GM23338 (cell line): Measurements from ENCODE around the gene KIAA0040. TPM values are rescaled to one million over a fixed set of nuclear protein-coding genes. Genes with fewer than 3 reads are reported as not detected.

Source experiments
- ATAC-seq: fragments of 200-7000 bp; cut with Tn5 transposase; 3 replicates; pipeline ENCODE4 v1.9.1; 2020
- DNase-seq: peaks from one replicate; pipeline ENCODE4 v3.0.0-alpha.2; 2015; ENCODE audit warnings: low spot score
- H2AFZ ChIP-seq: fragments of 200-600 bp; sonication (generic); 2 replicates; pipeline ENCODE4 v1.8.0; 2016; ENCODE audit warnings: antibody characterized with exemption, mild to moderate bottlenecking, moderate library complexity
- H3F3A ChIP-seq: fragments of 200-600 bp; sonication (generic); replicated peaks from 2 replicates; pipeline ENCODE4 v1.8.0; 2017; ENCODE audit warnings: antibody characterized with exemption, mixed run types, low read depth
- H3K27ac ChIP-seq: fragments of 200-600 bp; sonication (generic); 2 replicates; pipeline ENCODE4 v1.6.1; 2016; ENCODE audit warnings: low read depth
- H3K27me3 ChIP-seq: fragments of 200-600 bp; sonication (generic); 2 replicates; pipeline ENCODE4 v1.8.0; 2016; ENCODE audit warnings: mild to moderate bottlenecking, mixed run types, moderate library complexity; ENCODE audit not compliant: insufficient read depth
- H3K36me3 ChIP-seq: fragments of 200-600 bp; sonication (generic); 2 replicates; pipeline ENCODE4 v1.8.0; 2016; ENCODE audit warnings: mild to moderate bottlenecking; ENCODE audit not compliant: insufficient read depth
- H3K4me1 ChIP-seq: fragments of 200-600 bp; sonication (generic); 2 replicates; pipeline ENCODE4 v1.8.0; 2016; ENCODE audit warnings: mild to moderate bottlenecking, moderate library complexity; ENCODE audit not compliant: insufficient read depth
- H3K4me2 ChIP-seq: fragments of 200-600 bp; sonication (generic); 2 replicates; pipeline ENCODE4 v1.7.1; 2017; ENCODE audit warnings: mixed run types
- H3K4me3 ChIP-seq: fragments of 200-600 bp; sonication (generic); 2 replicates; pipeline ENCODE4 v1.6.1; 2016; ENCODE audit warnings: mixed run types
- H3K79me2 ChIP-seq: fragments of 200-600 bp; sonication (generic); replicated peaks from 2 replicates; pipeline ENCODE4 v1.8.0; 2017; ENCODE audit warnings: mild to moderate bottlenecking; ENCODE audit not compliant: insufficient read depth
- H3K9me2 ChIP-seq: fragments of 200-600 bp; sonication (generic); 2 replicates; pipeline ENCODE4 v1.8.0; 2017; ENCODE audit not compliant: insufficient read depth
- H4K20me1 ChIP-seq: fragments of 200-600 bp; sonication (generic); replicated peaks from 2 replicates; pipeline ENCODE4 v1.8.0; 2017; ENCODE audit warnings: mild to moderate bottlenecking; ENCODE audit not compliant: insufficient read depth
- H3K27ac Mint-ChIP-seq: 2 replicates; pipeline ENCODE4 v1.8.0; 2020; ENCODE audit warnings: inconsistent platforms, mild to moderate bottlenecking, moderate library complexity, mixed read lengths
- H3K27me3 Mint-ChIP-seq: 3 replicates; pipeline ENCODE4 v1.8.0; 2022; ENCODE audit warnings: low read depth, mild to moderate bottlenecking, moderate library complexity, mixed read lengths, inconsistent platforms; ENCODE audit not compliant: insufficient read depth, poor library complexity
- H3K36me3 Mint-ChIP-seq: 3 replicates; pipeline ENCODE4 v1.8.0; 2021; ENCODE audit warnings: low read depth, mild to moderate bottlenecking, inconsistent platforms, moderate library complexity, mixed read lengths
- H3K4me1 Mint-ChIP-seq: 3 replicates; pipeline ENCODE4 v1.8.0; 2020; ENCODE audit warnings: mild to moderate bottlenecking, inconsistent platforms, mixed read lengths
- H3K4me3 Mint-ChIP-seq: 3 replicates; pipeline ENCODE4 v1.8.0; 2021; ENCODE audit warnings: moderate library complexity, mild to moderate bottlenecking, inconsistent platforms, mixed read lengths
- H3K9me3 Mint-ChIP-seq: 3 replicates; pipeline ENCODE4 v1.8.0; 2020; ENCODE audit warnings: moderate library complexity, mild to moderate bottlenecking, inconsistent platforms, mixed read lengths
- CREB1 ChIP-seq: fragments of 250-450 bp; sonication (Bioruptor Pico); IDR thresholded peaks from 2 replicates; pipeline ENCODE4 v1.5.0; 2020; ENCODE audit warnings: low read depth, mild to moderate bottlenecking, moderate library complexity
- EZH2 ChIP-seq: fragments of 200-600 bp; sonication (generic); IDR thresholded peaks from one replicate; pipeline ENCODE4 v1.8.0; 2017; ENCODE audit warnings: antibody characterized with exemption, mild to moderate bottlenecking, low read depth; ENCODE audit not compliant: unreplicated experiment
- EZH2phosphoT487 ChIP-seq: fragments of 200-600 bp; sonication (generic); IDR thresholded peaks from one replicate; pipeline ENCODE4 v1.8.1; 2018; ENCODE audit warnings: antibody characterized with exemption; ENCODE audit not compliant: unreplicated experiment
- JUNB ChIP-seq: IDR thresholded peaks from one replicate; pipeline ENCODE4 v1.6.1; 2016; ENCODE audit warnings: antibody characterized with exemption; ENCODE audit not compliant: unreplicated experiment
- NANOG ChIP-seq: IDR thresholded peaks from 2 replicates; pipeline ENCODE4 v1.6.1; 2016; ENCODE audit warnings: antibody characterized with exemption, borderline replicate concordance
- POLR2AphosphoS5 ChIP-seq: IDR thresholded peaks from 2 replicates; pipeline ENCODE4 v1.6.1; 2016; ENCODE audit warnings: antibody characterized with exemption, low read depth
- REST ChIP-seq: IDR thresholded peaks from one replicate; pipeline ENCODE4 v1.6.1; 2018; ENCODE audit warnings: antibody characterized with exemption; ENCODE audit not compliant: unreplicated experiment
- STAT1 ChIP-seq: IDR thresholded peaks from one replicate; pipeline ENCODE4 v1.6.1; 2016; ENCODE audit warnings: antibody characterized with exemption; ENCODE audit not compliant: unreplicated experiment
- ZNF114 ChIP-seq: fragments of 250-450 bp; sonication (Bioruptor Pico); IDR thresholded peaks from 2 replicates; pipeline ENCODE4 v1.5.0; 2020; ENCODE audit warnings: mild to moderate bottlenecking, moderate library complexity
- ZNF331 ChIP-seq: fragments of 250-450 bp; sonication (Bioruptor Pico); IDR thresholded peaks from 2 replicates; pipeline ENCODE4 v1.5.0; 2020; ENCODE audit warnings: low read depth, mild to moderate bottlenecking, moderate library complexity
- polyA plus RNA-seq: library from polyadenylated mRNA; unstranded; fragments of >200 nt; fragmentation: Nextera tagmentation; extraction: Ambion mirVana; gene quantifications from 2 replicates; pipeline ENCODE4 v1.2.1, GENCODE V29; 2016
- total RNA-seq: library from RNA; depleted of rRNA; stranded (reverse); fragments of >200 nt; shearing (Covaris generic); gene quantifications from 2 replicates; pipeline ENCODE4 v1.2.3, GENCODE V29; 2014
- TF ChIP-seq, protein P1 (sequence below): IDR thresholded peaks from 2 replicates; pipeline ENCODE4 v1.6.1; 2016; ENCODE audit warnings: antibody characterized with exemption
- TF ChIP-seq, protein P2 (sequence below), 2 experiments: fragments of 200-600 bp in 1 of 2; sonication (generic) in 1 of 2; conservative IDR thresholded peaks; 2 replicates each; pipeline versions ENCODE4 v1.5.1 to v1.6.1; 2016 to 2017; ENCODE audit warnings: antibody characterized with exemption in 2 of 2, low read depth in 2 of 2, mild to moderate bottlenecking in 2 of 2, moderate library complexity in 1 of 2

Gene KIAA0040
- total and polyA plus RNA-seq, 2 experiments from 2014 or later: 7.0 to 11.9 TPM

GRCh38 chr1:175116210-175116798 is 76.3 kb downstream of the KIAA0040 start:
- Histone ChIP-seq H3K4me1 (no peaks in the 10 kb centered on the region), H3K9me2 (no peaks in the 10 kb centered on the region), H3K4me3 (no peak overlapping the region), H3F3A (no peaks in the 10 kb centered on the region), H3K79me2 (no peaks in the 10 kb centered on the region), H3K36me3 (no peaks in the 10 kb centered on the region), H3K27me3 (no peaks in the 10 kb centered on the region), H3K27ac (no peak overlapping the region), H4K20me1 (no peaks in the 10 kb centered on the region), H3K4me2 (no peak overlapping the region), H2AFZ (peak overlapping the region; percentile 63)
- H3K9me3 Mint-ChIP-seq: peaks cover 20% of the 10 kb centered on the region
- peaks cover 3% of the 10 kb centered on the region for H3K27me3 Mint-ChIP-seq
- no peaks in the 10 kb centered on the region for H3K4me1 Mint-ChIP-seq
- H3K27ac Mint-ChIP-seq: no peak overlapping the region
- ATAC-seq (no peak), DNase-seq (no peak)
- TF ChIP-seq, protein P1, sequence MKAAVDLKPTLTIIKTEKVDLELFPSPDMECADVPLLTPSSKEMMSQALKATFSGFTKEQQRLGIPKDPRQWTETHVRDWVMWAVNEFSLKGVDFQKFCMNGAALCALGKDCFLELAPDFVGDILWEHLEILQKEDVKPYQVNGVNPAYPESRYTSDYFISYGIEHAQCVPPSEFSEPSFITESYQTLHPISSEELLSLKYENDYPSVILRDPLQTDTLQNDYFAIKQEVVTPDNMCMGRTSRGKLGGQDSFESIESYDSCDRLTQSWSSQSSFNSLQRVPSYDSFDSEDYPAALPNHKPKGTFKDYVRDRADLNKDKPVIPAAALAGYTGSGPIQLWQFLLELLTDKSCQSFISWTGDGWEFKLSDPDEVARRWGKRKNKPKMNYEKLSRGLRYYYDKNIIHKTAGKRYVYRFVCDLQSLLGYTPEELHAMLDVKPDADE: no peak
- TF ChIP-seq EZH2phosphoT487: no peak
- TF ChIP-seq EZH2: no peak
- TF ChIP-seq POLR2AphosphoS5: no peak
- TF ChIP-seq NANOG: no peak
- H3K4me3 Mint-ChIP-seq: no peak overlapping the region
- H3K36me3 Mint-ChIP-seq: peaks cover 6% of the 10 kb centered on the region; the same call in 2 of the 3 replicates

GRCh38 chr1:175114996-175115395 is 77.6 kb downstream of the KIAA0040 start:
- Histone ChIP-seq H3K27ac (no peak overlapping the region), H3K4me1 (no peaks in the 10 kb centered on the region), H3K4me3 (no peak overlapping the region), H3K4me2 (no peak overlapping the region), H3K79me2 (no peaks in the 10 kb centered on the region), H3K9me2 (no peaks in the 10 kb centered on the region), H4K20me1 (no peaks in the 10 kb centered on the region), H3F3A (no peaks in the 10 kb centered on the region), H2AFZ (no peak overlapping the region), H3K36me3 (no peaks in the 10 kb centered on the region), H3K27me3 (no peaks in the 10 kb centered on the region)
- no peak for ATAC-seq
- no peaks in the 10 kb centered on the region for H3K4me1 Mint-ChIP-seq
- H3K27me3 Mint-ChIP-seq: peaks cover 3% of the 10 kb centered on the region
- H3K4me3 Mint-ChIP-seq: no peak overlapping the region
- DNase-seq: no peak
- peaks cover 6% of the 10 kb centered on the region; the same call in 2 of the 3 replicates for H3K36me3 Mint-ChIP-seq
- H3K9me3 Mint-ChIP-seq: peaks cover 20% of the 10 kb centered on the region
- no peak overlapping the region for H3K27ac Mint-ChIP-seq
- TF ChIP-seq ZNF331: no peak
- TF ChIP-seq ZNF114 (CRISPR knock-in tag): no peak
- TF ChIP-seq REST: no peak
- TF ChIP-seq JUNB: no peak
- no peak for TF ChIP-seq CREB1 (CRISPR knock-in tag)
- TF ChIP-seq NANOG: no peak
- no peak for TF ChIP-seq STAT1
- TF ChIP-seq, protein P2, sequence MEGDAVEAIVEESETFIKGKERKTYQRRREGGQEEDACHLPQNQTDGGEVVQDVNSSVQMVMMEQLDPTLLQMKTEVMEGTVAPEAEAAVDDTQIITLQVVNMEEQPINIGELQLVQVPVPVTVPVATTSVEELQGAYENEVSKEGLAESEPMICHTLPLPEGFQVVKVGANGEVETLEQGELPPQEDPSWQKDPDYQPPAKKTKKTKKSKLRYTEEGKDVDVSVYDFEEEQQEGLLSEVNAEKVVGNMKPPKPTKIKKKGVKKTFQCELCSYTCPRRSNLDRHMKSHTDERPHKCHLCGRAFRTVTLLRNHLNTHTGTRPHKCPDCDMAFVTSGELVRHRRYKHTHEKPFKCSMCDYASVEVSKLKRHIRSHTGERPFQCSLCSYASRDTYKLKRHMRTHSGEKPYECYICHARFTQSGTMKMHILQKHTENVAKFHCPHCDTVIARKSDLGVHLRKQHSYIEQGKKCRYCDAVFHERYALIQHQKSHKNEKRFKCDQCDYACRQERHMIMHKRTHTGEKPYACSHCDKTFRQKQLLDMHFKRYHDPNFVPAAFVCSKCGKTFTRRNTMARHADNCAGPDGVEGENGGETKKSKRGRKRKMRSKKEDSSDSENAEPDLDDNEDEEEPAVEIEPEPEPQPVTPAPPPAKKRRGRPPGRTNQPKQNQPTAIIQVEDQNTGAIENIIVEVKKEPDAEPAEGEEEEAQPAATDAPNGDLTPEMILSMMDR (conservative IDR thresholded peaks at IDR 0.05; ENCODE audit: low read depth in 2 of 2): no peak
- no peak for TF ChIP-seq POLR2AphosphoS5
- TF ChIP-seq, protein P1: no peak
- no peak for TF ChIP-seq EZH2phosphoT487
